ENCODE data around the gene CARNS1. TPM values are rescaled to one million over a fixed set of nuclear protein-coding genes. Genes with fewer than 3 reads are reported as not detected.

CARNS1 gene
- polyA plus RNA-seq, 3 donors = 0.32 to 2.6 (median 2.1) TPM

DNA sequence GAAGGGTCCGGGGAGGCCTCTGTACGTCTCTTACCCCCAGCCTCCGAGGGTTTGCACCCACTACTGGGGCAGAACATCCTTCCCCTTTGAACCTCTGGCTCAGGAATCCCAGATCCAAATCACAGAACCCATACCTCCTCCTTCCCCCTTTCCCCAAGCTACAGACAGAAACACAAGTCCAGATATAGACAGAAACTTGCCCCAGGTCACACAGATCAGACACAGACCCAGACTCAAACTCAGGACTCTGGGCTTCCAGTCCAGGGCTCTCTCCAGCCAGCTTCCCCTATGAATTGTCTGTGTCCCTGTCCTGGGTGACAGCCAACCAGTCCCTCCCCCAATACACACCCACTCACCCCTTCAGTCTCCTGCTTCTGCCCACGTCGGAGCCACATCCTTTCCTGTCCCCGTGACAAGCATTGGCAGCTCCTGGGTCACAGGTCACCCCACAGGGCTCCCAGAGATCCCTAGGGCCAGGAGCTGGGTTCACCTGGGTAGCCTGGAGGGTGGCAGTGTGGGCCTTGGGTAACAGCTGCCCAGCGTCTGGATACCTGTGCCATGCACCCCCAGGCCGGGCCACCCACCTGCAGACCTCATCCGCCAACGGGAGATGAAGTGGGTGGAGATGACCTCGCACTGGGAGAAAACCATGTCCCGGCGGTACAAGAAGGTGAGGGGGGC lies 10.8 kb upstream of the CARNS1 start:
- 51 to 62% (median 52%) methylated on average over 12 to 13 of the region's 13 CpGs for WGBS, 3 donors
- no peak overlapping the region for H3K27ac ChIP-seq (ENCODE audit: low read depth, low read length)

DNA sequence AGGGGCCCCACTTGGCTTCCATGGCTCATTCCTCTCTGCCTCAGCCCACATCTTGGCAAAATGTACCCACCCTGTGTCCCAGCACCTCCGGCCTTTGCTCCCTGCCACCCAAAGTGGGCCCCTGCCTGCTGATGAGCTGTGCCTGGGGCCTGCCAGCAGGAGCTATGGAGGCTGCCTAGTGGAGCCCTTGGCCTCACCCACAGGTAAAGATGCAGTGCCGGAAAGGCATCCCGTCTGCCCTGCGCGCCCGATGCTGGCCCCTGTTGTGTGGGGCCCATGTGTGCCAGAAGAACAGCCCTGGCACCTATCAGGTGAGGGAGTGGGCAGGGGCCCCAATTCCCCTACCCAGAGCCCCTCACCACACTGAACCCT lies 10.3 kb upstream of the CARNS1 start:
- no peak overlapping the region for H3K27ac ChIP-seq (ENCODE audit: low read depth, low read length)
- 89 to 94% (median 91%) methylated on average over 6 of the region's 6 CpGs for WGBS, 3 donors

DNA sequence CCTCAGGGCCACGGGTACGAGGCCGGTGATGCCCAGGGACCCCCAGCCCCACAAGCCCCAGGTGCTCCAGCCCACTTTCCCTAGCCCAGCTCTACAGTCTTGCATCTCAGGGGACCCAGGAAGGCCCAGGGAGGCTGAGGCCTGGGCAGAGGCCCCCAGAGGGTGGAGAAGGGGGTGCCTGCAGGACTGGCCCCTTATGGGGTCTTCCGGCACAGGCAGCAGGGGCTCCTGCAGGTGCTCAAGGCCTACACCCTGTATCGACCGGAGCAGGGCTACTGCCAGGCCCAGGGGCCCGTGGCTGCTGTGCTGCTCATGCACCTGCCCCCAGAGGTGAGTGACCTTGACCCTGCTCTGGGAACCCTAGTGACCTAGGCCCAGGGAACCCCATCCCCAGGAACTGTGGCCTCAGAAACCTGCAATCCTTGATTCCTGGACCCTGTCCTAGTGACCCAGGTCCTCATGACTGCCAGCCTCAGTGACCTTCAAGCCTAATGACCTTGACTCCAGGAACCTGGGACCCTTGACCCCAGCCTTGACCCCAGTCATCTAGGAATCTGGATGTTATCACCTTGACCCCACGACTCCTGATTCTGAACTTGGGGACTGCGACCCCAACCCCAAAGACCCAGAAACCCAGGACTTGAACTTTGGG lies 9.7 kb upstream of the CARNS1 start:
- 84 to 93% (median 89%) methylated on average over 8 to 9 of the region's 9 CpGs for WGBS, 3 donors

DNA sequence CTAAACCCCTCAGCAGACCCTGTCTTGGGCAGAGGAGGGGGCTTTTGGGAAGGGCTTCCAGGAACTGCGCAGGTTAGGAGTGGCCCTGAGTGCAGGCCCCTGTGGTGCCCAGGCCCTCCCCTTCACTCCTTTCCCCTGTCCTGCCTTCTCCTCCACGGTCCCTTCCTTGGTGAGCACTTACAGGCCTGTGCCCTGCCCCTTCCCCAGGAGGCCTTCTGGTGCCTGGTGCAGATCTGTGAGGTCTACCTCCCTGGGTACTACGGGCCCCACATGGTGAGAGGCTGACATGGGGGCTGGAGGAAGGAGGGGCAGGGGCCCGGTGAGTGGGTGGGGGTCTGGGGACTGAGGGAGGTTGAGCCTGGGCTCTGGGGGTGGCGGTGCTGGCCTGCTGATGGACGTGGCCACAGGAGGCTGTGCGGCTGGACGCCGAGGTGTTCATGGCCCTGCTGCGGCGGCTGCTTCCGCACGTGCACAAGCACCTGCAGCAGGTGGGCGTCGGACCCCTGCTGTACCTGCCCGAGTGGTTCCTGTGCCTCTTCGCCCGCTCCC lies 9.0 kb upstream of the CARNS1 start:
- H3K27ac ChIP-seq (ENCODE audit: low read depth, low read length) = no peak overlapping the region
- 78 to 84% (median 84%) methylated on average over 14 to 18 of the region's 18 CpGs for WGBS, 3 donors

More for the DNA sequence above, 9.7 kb upstream of the CARNS1 start:
- no peak overlapping the region for H3K27ac ChIP-seq (ENCODE audit: low read depth, low read length)

GRCh38 chr11:67406969-67407687 lies 8.3 kb upstream of the CARNS1 start:
- WGBS, 3 donors = 45 to 59% (median 47%) methylated on average over 12 of the region's 12 CpGs
- H3K27ac ChIP-seq (ENCODE audit: low read depth, low read length) = no peak overlapping the region

GRCh38 chr11:67407688-67408163 lies 7.8 kb upstream of the CARNS1 start:
- H3K27ac ChIP-seq (ENCODE audit: low read depth, low read length) = no peak overlapping the region
- 57 to 75% (median 63%) methylated on average over 12 of the region's 12 CpGs for WGBS, 3 donors

DNA sequence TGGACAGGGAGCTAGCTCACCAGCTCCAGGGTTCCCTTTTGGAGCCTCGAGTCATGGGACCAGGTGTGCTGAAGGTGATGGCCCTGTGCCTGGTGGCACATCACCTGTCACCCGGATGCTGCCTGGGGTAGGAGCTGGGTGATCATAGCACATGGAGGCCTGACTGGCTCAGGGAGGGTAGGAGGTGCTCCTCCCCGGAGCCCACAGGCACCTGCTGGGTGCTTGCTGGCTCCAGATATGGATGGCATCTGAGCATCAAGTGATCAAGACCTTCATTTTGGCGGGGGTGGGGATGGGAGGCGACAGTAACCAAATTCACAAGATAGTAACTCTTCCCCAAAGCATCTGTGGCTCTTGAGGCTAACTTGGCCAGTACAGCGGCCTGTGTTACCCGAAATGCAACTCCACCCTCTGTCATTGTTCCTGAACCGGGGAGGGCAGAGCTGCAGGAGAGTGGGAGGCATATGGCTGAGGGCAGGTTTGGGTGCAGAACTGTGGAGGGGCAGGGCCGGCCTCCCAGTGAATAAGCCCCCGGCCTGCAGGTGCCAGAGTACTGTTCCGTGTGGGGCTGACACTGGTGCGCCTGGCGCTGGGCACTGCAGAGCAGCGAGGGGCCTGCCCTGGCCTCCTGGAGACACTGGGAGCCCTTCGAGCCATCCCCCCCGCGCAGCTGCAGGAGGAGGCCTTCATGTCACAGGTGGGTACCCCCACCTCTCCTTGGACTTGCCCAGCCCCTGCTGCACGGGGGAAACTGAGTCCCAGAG lies 6.9 kb upstream of the CARNS1 start:
- WGBS, 3 donors = 54 to 62% (median 58%) methylated on average over 18 of the region's 18 CpGs
- no peak overlapping the region for H3K27ac ChIP-seq (ENCODE audit: low read depth, low read length)

DNA sequence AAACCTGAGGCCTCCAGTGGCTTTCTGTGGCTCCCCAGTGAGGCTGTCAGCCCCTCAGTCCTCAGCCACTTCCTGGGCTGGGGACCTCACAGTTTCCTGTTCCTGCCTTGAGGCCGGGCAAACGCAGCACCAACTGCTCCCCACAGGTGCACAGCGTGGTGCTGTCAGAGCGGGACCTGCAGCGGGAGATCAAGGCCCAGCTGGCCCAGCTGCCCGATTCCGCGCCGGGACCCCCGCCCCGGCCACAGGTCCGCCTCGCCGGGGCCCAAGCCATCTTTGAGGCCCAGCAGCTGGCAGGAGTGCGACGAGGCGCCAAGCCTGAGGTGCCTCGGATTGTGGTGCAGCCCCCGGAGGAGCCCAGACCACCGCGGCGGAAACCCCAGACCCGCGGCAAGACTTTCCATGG lies 6.2 kb upstream of the CARNS1 start:
- 35 to 70% (median 39%) methylated on average over 20 to 24 of the region's 24 CpGs for WGBS, 3 donors
- H3K27ac ChIP-seq (ENCODE audit: low read depth, low read length) = no peak overlapping the region

- no peak overlapping the region for H3K27ac ChIP-seq (ENCODE audit: low read depth, low read length)
- WGBS, 3 donors = 29 to 36% (median 33%) methylated on average over 12 to 13 of the region's 13 CpGs
Measured at GRCh38 chr11:67409781-67410368, 5.6 kb upstream of the CARNS1 start.

- H3K27ac ChIP-seq (ENCODE audit: low read depth, low read length) = no peak overlapping the region
- WGBS, 3 donors = 50 to 80% (median 77%) methylated on average over 15 of the region's 15 CpGs
Measured at GRCh38 chr11:67410369-67410831, 5.1 kb upstream of the CARNS1 start.

DNA sequence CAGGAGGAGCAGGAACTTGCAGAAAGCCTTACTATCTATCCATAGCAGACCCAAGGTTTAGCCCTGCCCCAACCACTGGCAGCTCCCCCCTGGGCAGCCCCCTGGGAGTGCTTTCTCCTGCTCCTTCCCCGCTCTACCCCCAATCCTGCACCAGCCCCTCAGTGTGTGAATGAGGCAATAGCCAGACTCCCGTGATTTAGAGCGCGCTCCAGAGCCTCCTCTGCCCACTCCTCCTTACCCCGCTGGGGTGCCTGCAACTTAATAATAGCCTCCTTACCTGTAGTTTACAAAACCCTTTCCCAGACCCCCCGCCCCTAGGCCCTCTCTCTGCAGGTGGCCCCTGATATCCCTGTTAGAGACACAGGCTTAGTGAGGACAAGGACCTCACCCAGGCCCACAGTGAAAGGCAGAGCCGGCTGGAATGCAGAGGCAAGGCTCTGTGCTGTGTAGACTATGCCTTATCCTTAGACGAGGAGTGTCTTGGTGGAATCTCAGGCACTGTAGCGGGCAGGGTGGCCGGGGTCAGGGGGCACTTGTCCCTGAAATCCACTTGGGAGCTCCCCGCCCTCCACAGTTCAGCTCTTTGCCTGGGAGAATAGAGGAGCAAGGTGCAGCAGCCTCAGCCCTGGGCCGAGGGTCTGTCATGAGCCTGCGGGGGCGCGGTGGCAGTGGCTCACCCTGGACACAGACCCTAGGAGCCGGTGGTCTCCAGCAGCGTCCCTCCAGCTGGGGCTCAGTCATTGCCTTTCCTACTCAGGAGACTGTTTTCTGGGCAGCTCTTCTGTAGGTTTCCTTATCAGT lies 4.3 kb upstream of the CARNS1 start:
- WGBS, 3 donors = 66 to 81% (median 74%) methylated on average over 17 of the region's 17 CpGs
- H3K27ac ChIP-seq (ENCODE audit: low read depth, low read length) = no peak overlapping the region

- 51 to 73% (median 63%) methylated on average over 7 of the region's 7 CpGs for WGBS, 3 donors
- H3K27ac ChIP-seq (ENCODE audit: low read depth, low read length) = no peak overlapping the region
Measured at GRCh38 chr11:67411785-67412152, 3.7 kb upstream of the CARNS1 start.

- 47 to 74% (median 74%) methylated on average over 9 of the region's 9 CpGs for WGBS, 3 donors
Measured at GRCh38 chr11:67412495-67413179, 2.8 kb upstream of the CARNS1 start.

GRCh38 chr11:67413266-67413849 lies 2.1 kb upstream of the CARNS1 start:
- H3K27ac ChIP-seq (ENCODE audit: low read depth, low read length) = no peak overlapping the region
- 28 to 75% (median 73%) methylated on average over 2 of the region's 2 CpGs for WGBS, 3 donors

More at GRCh38 chr11:67412495-67413179, 2.8 kb upstream of the CARNS1 start:
- H3K27ac ChIP-seq (ENCODE audit: low read depth, low read length) = no peak overlapping the region

- no peak overlapping the region for H3K27ac ChIP-seq (ENCODE audit: low read depth, low read length)
- 47 to 59% (median 48%) methylated on average over 21 of the region's 21 CpGs for WGBS, 3 donors
Measured at GRCh38 chr11:67416416-67417335, 1.2 kb downstream of the CARNS1 start.
